GM12874 (cell line): ENCODE measurements around the gene PMIS2.

Experiments
- TF ChIP-seq, protein P1 (sequence below): IDR thresholded peaks from 2 replicates; pipeline ENCODE4 v1.5.1; 2011; ENCODE audit warnings: low read depth, mild to moderate bottlenecking, control low read depth, low read length, moderate library complexity; ENCODE audit not compliant: insufficient read depth

The PMIS2 gene

DNA sequence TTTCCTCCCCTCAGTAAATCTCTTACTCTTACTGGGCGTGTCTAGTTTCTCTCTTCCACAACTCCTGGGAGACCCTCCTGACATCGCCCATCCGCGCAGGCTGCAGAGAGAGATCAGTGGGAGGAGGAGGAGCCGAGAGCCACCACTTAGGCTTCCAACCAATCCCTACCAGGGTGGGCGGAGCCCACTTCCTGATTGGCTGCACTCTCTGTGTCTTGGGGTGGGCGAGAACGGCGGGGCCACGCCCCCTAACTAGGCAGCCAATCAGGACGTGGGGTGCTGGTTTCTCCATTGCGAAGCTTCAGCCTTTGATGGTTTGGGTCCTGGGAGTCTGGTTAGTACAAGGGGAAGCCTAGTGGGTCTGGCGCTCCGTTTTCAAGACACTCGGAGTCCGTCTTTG is at the start of gene PMIS2:
TSS of gene PMIS2 (plus strand) at position 326 of the 400 bp plus-strand sequence. CDS start 87 bp downstream, outside the sequence.
- TF ChIP-seq, protein P1, sequence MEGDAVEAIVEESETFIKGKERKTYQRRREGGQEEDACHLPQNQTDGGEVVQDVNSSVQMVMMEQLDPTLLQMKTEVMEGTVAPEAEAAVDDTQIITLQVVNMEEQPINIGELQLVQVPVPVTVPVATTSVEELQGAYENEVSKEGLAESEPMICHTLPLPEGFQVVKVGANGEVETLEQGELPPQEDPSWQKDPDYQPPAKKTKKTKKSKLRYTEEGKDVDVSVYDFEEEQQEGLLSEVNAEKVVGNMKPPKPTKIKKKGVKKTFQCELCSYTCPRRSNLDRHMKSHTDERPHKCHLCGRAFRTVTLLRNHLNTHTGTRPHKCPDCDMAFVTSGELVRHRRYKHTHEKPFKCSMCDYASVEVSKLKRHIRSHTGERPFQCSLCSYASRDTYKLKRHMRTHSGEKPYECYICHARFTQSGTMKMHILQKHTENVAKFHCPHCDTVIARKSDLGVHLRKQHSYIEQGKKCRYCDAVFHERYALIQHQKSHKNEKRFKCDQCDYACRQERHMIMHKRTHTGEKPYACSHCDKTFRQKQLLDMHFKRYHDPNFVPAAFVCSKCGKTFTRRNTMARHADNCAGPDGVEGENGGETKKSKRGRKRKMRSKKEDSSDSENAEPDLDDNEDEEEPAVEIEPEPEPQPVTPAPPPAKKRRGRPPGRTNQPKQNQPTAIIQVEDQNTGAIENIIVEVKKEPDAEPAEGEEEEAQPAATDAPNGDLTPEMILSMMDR: no peak

DNA sequence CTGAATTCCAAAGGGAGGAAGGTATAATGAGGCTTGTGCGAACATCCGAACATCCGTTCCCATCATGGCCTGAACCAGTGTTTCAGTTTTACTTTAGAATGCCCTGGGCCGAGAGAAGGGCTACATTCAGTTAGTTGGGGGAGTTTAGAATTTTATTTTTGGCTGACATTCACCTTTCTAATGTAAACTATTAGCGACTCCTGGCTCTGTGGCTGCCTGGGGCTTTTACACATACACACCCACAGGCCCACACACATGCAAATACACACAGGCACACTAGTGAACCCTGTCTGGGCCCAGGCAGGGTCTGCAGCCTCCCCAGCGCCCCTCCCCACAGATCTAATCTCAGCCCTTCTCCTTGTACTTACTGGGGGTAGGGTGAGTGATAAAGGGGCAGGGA is 46.7 kb upstream of the PMIS2 start:
- TF ChIP-seq, protein P1: no peak

DNA sequence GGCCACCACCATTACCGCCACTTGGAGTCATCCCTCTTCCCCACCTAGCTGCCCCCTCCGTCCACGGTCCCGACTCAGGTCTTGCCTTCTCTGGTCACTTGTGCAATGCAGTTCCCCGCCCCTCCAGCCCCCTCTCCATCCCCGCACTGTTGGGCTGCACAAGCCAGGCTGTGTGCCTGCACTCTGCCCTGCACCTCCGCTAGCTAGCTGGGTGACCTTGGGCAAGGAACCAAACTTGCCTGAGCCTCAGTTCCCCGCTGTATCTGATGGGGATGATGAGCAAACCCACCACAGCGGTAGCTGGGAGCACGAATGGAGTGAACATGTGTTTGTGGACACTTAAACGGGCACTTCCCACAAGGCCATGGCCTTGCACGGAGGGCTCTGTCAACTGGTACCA is 46.1 kb upstream of the PMIS2 start:
- TF ChIP-seq, protein P1: no peak

DNA sequence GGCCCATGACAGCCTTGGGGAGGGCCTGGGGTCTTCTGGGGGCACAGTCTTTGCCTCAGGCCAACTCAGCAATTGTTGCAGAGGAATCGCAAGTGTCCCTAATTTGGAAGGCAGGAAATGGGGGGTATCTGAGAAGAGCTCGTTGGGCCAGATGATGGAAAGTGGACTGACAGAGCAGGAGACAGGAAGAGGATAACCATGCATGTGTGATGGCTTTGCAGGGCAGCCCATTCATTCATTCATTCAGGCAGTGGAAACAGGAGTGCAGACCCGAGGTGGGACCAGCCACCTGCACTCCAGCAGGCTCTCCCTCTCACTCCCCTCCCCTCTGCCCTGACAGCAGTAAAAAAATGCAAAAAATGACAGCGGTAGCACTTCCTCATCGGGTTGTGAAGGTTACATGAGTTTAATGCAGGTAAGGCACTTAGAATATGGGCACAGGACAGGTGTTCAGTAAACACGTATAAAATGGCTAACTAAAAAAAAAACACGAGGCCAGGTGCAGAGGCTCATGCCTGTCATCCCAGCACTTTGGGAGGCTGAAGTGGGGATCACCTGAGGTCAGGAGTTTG is 45.5 kb upstream of the PMIS2 start:
- TF ChIP-seq, protein P1: no peak

DNA sequence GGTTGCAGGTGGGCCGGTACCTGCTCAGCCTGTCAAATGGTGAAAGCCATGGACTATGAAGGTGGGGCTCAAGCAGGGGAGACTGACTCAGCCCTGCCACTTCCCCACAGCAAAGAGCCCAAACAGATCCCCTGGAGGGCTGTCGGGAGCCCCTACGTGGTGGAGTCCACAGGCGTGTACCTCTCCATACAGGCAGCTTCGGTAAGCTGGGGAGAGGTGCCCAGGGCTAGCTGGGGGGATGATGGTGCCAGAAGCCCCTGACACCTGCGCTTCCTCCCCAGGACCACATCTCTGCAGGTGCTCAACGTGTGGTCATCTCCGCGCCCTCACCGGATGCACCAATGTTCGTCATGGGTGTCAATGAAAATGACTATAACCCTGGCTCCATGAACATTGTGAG is 43.8 kb upstream of the PMIS2 start:
- TF ChIP-seq, protein P1: no peak

DNA sequence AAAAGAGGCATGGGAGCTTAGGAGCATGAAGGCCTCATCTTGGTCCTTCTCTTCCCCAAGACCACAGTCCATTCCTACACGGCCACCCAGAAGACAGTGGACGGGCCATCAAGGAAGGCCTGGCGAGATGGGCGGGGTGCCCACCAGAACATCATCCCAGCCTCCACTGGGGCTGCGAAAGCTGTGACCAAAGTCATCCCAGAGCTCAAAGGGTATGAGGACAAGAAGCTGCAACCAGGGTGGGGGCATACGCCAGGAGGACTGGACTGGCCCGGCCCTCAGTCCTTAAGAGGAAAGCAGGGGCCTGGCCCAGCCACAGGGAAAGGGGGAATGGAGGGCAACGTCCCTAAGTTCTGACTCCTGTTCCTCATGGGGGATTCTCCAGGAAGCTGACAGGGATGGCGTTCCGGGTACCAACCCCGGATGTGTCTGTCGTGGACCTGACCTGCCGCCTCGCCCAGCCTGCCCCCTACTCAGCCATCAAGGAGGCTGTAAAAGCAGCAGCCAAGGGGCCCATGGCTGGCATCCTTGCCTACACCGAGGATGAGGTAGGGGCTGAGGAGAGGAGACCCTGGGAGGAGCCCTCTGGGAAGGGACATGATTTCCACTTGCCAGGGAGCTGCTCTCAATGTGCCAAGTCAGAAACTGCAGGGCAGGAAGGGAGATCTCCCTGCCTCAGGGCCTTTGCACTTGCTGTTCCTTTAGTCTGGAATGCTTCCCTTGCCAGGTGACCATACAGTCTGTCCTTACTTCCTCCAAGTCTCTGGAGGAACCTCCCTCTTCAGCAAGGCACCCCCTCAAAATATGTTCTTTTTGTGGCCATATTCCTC is 42.5 kb upstream of the PMIS2 start:
- TF ChIP-seq, protein P1: no peak

DNA sequence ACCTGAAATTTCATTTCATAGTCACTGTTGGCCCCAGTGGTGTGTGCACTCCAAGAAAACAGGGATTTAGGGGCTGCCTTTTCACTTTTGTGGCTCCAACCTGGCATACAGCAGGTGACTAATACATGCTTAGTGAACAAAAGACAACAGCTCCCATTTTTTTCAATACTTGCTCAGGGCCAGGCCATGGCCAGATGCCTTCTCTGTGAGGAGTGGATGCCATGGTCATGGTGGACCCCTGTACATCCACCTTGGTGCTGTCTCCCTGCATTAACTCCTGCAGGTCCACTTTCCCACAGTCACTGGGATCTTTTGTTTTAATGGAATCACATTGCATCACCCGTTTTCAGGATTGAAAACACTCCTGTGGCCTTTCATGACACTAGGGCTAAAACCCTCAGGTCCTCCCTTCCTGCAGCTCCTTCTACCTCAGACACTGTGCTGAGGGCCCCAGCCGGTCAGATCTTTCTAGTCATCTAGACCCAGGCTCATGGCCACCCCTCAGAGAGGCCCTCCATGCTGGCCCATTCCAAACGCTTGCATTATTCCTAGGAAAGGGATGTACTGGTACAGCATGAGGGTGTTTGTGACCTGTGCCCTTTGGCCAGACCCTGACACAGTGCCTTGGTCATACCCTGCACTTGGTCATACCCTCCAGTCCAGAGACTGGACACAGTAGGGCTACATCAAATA is 41.7 kb upstream of the PMIS2 start:
- TF ChIP-seq, protein P1: no peak
